AG09309 (cell line): Measurements from ENCODE around the gene CYBRD1.
A peak's percentile ranks its signal among the peaks of the same experiment; 100 is the strongest.

Experiments used
- DNase-seq: peaks from one replicate; pipeline ENCODE4 v3.0.0-alpha.2; 2010; ENCODE audit warnings: low read depth
- H3K4me3 ChIP-seq: 2 replicates; pipeline ENCODE4 v1.5.1; 2011; ENCODE audit warnings: mild to moderate bottlenecking, low read depth, low read length, moderate library complexity; ENCODE audit not compliant: control insufficient read depth
- TF ChIP-seq, protein P1 (sequence below): IDR thresholded peaks from 2 replicates; pipeline ENCODE4 v1.5.1; 2011; ENCODE audit warnings: mild to moderate bottlenecking, low read depth, low read length, inconsistent platforms; ENCODE audit not compliant: insufficient read depth, control insufficient read depth; ENCODE audit errors: missing control alignments

CYBRD1 gene

DNA sequence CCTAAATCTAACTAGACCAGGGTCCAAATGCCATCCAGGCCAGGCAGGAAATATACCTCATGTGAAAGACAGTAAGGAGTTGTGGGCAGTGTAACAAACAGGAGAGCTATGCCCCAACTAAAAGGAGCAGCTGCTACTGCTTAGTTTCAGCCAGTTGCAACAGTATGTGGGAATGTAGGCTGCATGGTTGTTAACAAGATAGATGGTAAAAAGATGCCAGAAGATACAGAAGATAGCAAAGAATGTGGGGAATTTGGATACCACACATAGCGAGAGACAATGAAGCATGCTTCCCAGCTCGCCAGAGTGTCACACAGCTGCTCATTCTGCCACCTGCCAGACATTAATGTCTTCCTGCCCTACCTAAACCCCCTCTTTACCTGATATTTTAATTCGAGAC lies 39.4 kb upstream of the CYBRD1 start:
- H3K4me3 ChIP-seq: no peak overlapping the region
- DNase-seq: no peak
- TF ChIP-seq, protein P1, sequence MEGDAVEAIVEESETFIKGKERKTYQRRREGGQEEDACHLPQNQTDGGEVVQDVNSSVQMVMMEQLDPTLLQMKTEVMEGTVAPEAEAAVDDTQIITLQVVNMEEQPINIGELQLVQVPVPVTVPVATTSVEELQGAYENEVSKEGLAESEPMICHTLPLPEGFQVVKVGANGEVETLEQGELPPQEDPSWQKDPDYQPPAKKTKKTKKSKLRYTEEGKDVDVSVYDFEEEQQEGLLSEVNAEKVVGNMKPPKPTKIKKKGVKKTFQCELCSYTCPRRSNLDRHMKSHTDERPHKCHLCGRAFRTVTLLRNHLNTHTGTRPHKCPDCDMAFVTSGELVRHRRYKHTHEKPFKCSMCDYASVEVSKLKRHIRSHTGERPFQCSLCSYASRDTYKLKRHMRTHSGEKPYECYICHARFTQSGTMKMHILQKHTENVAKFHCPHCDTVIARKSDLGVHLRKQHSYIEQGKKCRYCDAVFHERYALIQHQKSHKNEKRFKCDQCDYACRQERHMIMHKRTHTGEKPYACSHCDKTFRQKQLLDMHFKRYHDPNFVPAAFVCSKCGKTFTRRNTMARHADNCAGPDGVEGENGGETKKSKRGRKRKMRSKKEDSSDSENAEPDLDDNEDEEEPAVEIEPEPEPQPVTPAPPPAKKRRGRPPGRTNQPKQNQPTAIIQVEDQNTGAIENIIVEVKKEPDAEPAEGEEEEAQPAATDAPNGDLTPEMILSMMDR: no peak

DNA sequence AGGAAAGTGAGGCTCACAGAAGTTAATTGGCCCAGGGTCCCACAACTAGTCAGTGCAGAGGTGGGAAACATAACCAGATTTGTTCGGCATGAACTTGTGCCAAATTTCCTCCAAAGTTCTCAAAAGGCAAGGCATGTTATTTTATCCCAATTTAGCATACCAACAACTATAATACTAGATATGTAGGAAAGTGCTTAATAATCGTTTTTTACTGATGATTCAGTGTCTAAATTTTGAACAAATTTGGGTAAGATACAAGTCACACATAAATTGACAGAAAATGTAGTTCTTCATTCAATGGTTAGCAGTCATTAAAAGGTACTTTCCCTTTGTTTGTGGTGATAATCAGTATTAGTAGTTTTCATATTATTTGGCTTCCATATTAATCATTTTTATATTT lies 38.5 kb upstream of the CYBRD1 start:
- no peak for DNase-seq
- TF ChIP-seq, protein P1: no peak
- H3K4me3 ChIP-seq: no peak overlapping the region

DNA sequence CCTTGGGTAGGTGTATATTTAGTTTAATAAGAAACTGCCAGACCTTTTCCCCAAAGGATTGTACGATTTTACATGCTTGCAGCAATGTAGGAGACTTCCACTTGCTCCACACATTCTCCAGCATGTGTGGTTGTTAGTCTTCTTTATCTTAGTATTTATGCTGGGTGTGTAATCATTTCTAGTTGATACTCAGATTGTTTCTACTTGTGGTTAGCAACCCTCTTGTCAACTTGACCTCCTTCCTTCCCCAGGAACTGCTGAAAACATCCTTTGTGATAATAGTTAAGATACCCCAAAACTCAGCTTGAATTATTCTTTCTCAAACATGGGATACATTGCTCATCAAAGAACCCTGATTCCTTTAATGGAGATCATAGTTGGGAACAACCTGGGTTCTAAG lies 37.2 kb upstream of the CYBRD1 start:
- TF ChIP-seq, protein P1: no peak
- no peak overlapping the region for H3K4me3 ChIP-seq
- DNase-seq: no peak

DNA sequence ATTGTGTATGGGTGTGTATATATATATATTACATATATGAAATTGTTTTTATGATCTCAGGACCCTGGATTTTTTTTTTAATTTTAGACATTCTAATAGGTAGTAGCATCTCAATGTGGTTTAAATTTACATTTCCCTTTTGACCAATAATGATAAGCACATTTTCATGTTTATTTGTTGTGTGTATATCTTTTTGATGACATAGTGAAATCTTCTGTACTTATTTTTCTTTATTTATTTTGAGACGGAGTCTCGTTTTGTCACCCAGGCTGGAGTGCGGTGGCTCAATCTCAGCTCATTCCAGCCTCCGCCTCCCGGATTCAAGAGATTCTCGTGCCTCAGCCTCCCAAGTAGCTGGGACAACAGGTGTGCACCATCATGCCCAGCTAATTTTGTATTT lies 35.1 kb upstream of the CYBRD1 start:
- TF ChIP-seq, protein P1: no peak
- no peak overlapping the region for H3K4me3 ChIP-seq
- DNase-seq: no peak

DNA sequence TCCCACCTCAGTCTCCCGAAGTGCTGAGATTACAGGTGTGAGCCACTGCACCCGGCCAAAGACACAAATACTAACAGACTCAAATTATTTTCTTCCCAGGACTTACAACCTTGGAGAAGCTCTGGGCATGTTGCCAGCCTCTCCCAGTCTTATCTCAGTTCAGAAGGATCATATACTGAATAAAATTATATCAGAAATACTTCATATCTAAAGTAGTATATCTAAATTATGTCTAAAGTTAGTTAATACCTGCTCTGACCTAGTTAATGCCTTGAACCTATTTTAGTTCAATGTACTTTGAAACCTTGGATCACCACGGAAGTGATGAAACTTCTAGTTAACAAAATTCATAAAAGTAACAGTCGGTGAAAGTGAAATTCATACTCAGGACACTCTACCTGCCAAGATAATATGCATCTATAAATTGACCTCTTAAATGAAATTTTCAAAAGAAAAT lies 34.4 kb upstream of the CYBRD1 start:
- DNase-seq: no peak
- H3K4me3 ChIP-seq: no peak overlapping the region
- TF ChIP-seq, protein P1: no peak

DNA sequence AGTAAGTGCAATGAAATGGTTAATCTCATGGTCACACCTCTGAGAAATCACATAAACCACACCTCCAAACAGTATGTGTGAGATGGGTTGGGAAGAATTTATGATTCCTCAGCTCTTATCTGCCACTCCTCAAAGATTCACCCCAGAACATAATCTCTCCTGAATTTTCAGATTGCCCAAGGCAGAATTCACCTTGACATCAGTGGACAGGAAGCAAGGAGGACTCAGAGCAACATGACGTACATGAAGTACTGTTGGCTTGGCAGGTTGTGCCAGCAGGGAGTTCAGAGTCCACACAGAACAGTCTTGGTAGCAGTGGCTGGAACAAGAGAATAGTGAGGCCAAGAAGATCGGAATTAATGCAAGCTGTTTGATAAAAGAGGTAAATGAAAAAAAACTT lies 31.7 kb upstream of the CYBRD1 start:
- TF ChIP-seq, protein P1: no peak
- H3K4me3 ChIP-seq: no peak overlapping the region
- no peak for DNase-seq

DNA sequence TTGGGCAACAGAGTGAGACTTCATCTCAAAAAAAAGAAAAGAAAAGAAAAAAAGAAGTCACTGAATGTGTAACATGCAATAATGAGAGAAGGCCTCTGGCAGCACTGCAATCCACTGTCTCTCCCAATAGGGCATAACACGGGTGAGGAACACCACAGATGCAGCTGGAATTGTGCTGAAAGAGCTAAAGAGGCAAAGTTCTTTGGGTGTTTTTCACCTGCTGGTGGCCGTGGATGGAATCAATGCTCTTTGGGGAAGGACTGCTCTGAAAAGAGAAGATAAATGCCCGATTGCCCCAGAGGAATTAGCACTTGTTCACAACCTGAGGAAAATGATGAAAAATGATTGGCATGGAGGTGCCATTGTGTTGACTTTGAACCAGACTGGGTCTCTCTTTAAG lies 31.0 kb upstream of the CYBRD1 start:
- DNase-seq: no peak
- TF ChIP-seq, protein P1: peak; percentile 20
- no peak overlapping the region for H3K4me3 ChIP-seq
